Keratinocyte (primary cell): ENCODE data around the gene RGS18. TPM values are rescaled to one million over a fixed set of nuclear protein-coding genes. Genes with fewer than 3 reads are reported as not detected.

Experiments used
- DNase-seq: peaks from one replicate; pipeline ENCODE4 v3.0.0-alpha.2; 2011; ENCODE audit warnings: low read depth, missing footprints, low spot score
- FAIRE-seq: peaks from 2 replicates; lab custom pipeline; 2011; peaks lifted over from hg19 to GRCh38; lab: Jason Lieb, UNC
- H2AFZ ChIP-seq: 2 replicates; pipeline ENCODE4 v1.6.0; 2012; ENCODE audit warnings: low read length, control low read depth, inconsistent platforms; ENCODE audit not compliant: control insufficient read depth
- H3K27ac ChIP-seq: 2 replicates; pipeline ENCODE4 v1.5.1; 2011; ENCODE audit warnings: low read length; ENCODE audit not compliant: control insufficient read depth, insufficient read depth
- H3K27me3 ChIP-seq: 3 replicates; pipeline ENCODE4 v1.6.0; 2011; ENCODE audit warnings: low read length; ENCODE audit not compliant: control insufficient read depth, insufficient read depth; ENCODE audit errors: extremely low read depth
- H3K36me3 ChIP-seq, 2 experiments: 2 replicates in 1 of 2; 3 replicates in 1 of 2; pipeline ENCODE4 v1.5.1; 2011; ENCODE audit warnings: low read length in 2 of 2, mild to moderate bottlenecking in 1 of 2; ENCODE audit not compliant: control insufficient read depth in 2 of 2, insufficient read depth in 2 of 2; ENCODE audit errors: extremely low read depth in 1 of 2
- H3K4me1 ChIP-seq: 3 replicates; pipeline ENCODE4 v1.5.1; 2011; ENCODE audit warnings: low read length; ENCODE audit not compliant: control insufficient read depth, insufficient read depth; ENCODE audit errors: extremely low read depth
- H3K4me2 ChIP-seq: 3 replicates; pipeline ENCODE4 v1.6.0; 2011; ENCODE audit warnings: low read depth, low read length; ENCODE audit not compliant: control insufficient read depth, insufficient read depth; ENCODE audit errors: extremely low read depth
- H3K4me3 ChIP-seq, 3 experiments: fragments of 200-600 bp in 1 of 3; sonication (generic) in 1 of 3; 2 replicates in 2 of 3; 3 replicates in 1 of 3; pipeline ENCODE4 v1.5.1; 2011 to 2016; ENCODE audit warnings: low read length in 3 of 3, mild to moderate bottlenecking in 3 of 3, control low read depth in 2 of 3, inconsistent platforms in 1 of 3, low read depth in 1 of 3, mixed read lengths in 1 of 3, mixed run types in 1 of 3, moderate library complexity in 1 of 3; ENCODE audit not compliant: control insufficient read depth in 2 of 3, insufficient read depth in 2 of 3; ENCODE audit errors: extremely low read depth in 1 of 3
- H3K79me2 ChIP-seq: 2 replicates; pipeline ENCODE4 v1.6.0; 2012; ENCODE audit warnings: low read length; ENCODE audit not compliant: control insufficient read depth, insufficient read depth
- H3K9ac ChIP-seq: 3 replicates; pipeline ENCODE4 v1.6.0; 2011; ENCODE audit warnings: low read length; ENCODE audit not compliant: control insufficient read depth, insufficient read depth; ENCODE audit errors: extremely low read depth
- H3K9me1 ChIP-seq: 3 replicates; pipeline ENCODE4 v1.6.0; 2011; ENCODE audit warnings: low read length; ENCODE audit not compliant: control insufficient read depth, insufficient read depth; ENCODE audit errors: extremely low read depth
- H3K9me3 ChIP-seq: 2 replicates; pipeline ENCODE4 v1.5.1; 2012; ENCODE audit warnings: low read depth, low read length; ENCODE audit not compliant: control insufficient read depth
- H4K20me1 ChIP-seq: 3 replicates; pipeline ENCODE4 v1.6.0; 2011; ENCODE audit warnings: low read length; ENCODE audit not compliant: control insufficient read depth, insufficient read depth; ENCODE audit errors: extremely low read depth
- EZH2 ChIP-seq: IDR thresholded peaks from one replicate; pipeline ENCODE4 v1.6.1; 2012; ENCODE audit warnings: inconsistent platforms, mild to moderate bottlenecking, low read length, moderate library complexity
- dilution Hi-C: fragments of 300-500 bp; cut with MboI; formaldehyde crosslinking; loops from one replicate; pipeline ENCODE4 v1.7.0; 2020; ENCODE audit warnings: low sequenced_read_pairs; ENCODE audit not compliant: extremely low pct_ligation_motif_present
- polyA plus RNA-seq, 5 experiments: library from polyadenylated mRNA; depleted of rRNA in 3 of 5; stranded (reverse) in 3 of 5; stranded (forward) in 1 of 5; unstranded in 1 of 5; fragments of >200 nt; gene quantifications; 1 replicate in 1 of 5; 2 replicates in 3 of 5; 3 replicates in 1 of 5; pipeline versions ENCODE4 v1.2.1 to v1.2.3, GENCODE V29; 2011 to 2012; ENCODE audit warnings: missing spikeins in 2 of 5, low read depth in 1 of 5, low replicate concordance in 1 of 5
- TF ChIP-seq, protein P1 (sequence below), 3 experiments: IDR thresholded peaks in 1 of 3; conservative IDR thresholded peaks in 1 of 3; optimal IDR thresholded peaks in 1 of 3; 2 replicates in 2 of 3; 3 replicates in 1 of 3; pipeline versions ENCODE3 to v1.5.1; 2011; ENCODE audit warnings: low read length in 3 of 3, mild to moderate bottlenecking in 3 of 3, moderate library complexity in 2 of 3, control low read depth in 1 of 3, inconsistent platforms in 1 of 3; ENCODE audit not compliant: insufficient read depth in 2 of 3; ENCODE audit errors: extremely low read depth in 1 of 3

Gene RGS18
- polyA plus RNA-seq, 1 donor (not counting 4 experiments of a cell fraction or from before 2014, with no cell fraction given): 1.6 TPM

DNA sequence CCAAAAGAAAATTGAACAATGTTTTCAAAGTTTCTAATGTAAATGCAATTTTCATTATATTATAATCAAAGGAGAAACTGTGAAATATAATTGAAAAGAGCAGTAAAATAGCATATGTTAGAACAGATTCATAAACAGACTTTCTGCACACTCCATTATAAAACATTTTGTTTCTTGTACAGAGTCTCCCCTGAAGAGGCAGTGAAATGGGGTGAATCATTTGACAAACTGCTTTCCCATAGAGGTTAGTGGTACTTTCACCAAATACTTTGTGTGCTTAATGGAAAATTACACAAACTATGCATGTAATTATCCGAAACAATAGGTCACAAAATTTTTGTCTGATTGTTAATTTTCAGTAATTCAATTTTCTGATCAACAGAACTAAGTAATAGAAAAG, 1.9 kb downstream of the RGS18 start:
- no peaks in the 10 kb centered on the region for H3K79me2 ChIP-seq
- no peaks in the 10 kb centered on the region for H4K20me1 ChIP-seq
- H3K4me3 ChIP-seq: no peak overlapping the region
- H3K9ac ChIP-seq: no peak overlapping the region
- no peaks in the 10 kb centered on the region for H3K9me3 ChIP-seq
- no peak for DNase-seq
- H3K9me1 ChIP-seq: no peaks in the 10 kb centered on the region
- no peaks in the 10 kb centered on the region for H3K27me3 ChIP-seq
- no peak overlapping the region for H3K27ac ChIP-seq
- no peak overlapping the region for H2AFZ ChIP-seq
- TF ChIP-seq EZH2: no peak
- TF ChIP-seq, protein P1, sequence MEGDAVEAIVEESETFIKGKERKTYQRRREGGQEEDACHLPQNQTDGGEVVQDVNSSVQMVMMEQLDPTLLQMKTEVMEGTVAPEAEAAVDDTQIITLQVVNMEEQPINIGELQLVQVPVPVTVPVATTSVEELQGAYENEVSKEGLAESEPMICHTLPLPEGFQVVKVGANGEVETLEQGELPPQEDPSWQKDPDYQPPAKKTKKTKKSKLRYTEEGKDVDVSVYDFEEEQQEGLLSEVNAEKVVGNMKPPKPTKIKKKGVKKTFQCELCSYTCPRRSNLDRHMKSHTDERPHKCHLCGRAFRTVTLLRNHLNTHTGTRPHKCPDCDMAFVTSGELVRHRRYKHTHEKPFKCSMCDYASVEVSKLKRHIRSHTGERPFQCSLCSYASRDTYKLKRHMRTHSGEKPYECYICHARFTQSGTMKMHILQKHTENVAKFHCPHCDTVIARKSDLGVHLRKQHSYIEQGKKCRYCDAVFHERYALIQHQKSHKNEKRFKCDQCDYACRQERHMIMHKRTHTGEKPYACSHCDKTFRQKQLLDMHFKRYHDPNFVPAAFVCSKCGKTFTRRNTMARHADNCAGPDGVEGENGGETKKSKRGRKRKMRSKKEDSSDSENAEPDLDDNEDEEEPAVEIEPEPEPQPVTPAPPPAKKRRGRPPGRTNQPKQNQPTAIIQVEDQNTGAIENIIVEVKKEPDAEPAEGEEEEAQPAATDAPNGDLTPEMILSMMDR (optimal IDR thresholded peaks at IDR 0.05 in 1 of 3, IDR thresholded peaks at IDR 0.05 in 1 of 3, conservative IDR thresholded peaks at IDR 0.05 in 1 of 3; ENCODE audit: extremely low read depth in 1 of 3, insufficient read depth in 2 of 3, low read length in 3 of 3): no peak
- FAIRE-seq: no peak
- no peaks in the 10 kb centered on the region for H3K36me3 ChIP-seq
- dilution Hi-C loops: no loop called here
- H3K4me1 ChIP-seq: no peaks in the 10 kb centered on the region
- no peak overlapping the region for H3K4me2 ChIP-seq

- DNase-seq: no peak
- H4K20me1 ChIP-seq: no peaks in the 10 kb centered on the region
- no peaks in the 10 kb centered on the region for H3K36me3 ChIP-seq
- dilution Hi-C loops: no loop called here
- H3K27ac ChIP-seq: no peak overlapping the region
- FAIRE-seq: no peak
- H3K4me2 ChIP-seq: no peak overlapping the region
- no peaks in the 10 kb centered on the region for H3K79me2 ChIP-seq
- no peak overlapping the region for H2AFZ ChIP-seq
- TF ChIP-seq, protein P1 (optimal IDR thresholded peaks at IDR 0.05 in 1 of 3, IDR thresholded peaks at IDR 0.05 in 1 of 3, conservative IDR thresholded peaks at IDR 0.05 in 1 of 3; ENCODE audit: extremely low read depth in 1 of 3, insufficient read depth in 2 of 3, low read length in 3 of 3): no peak
- no peak for TF ChIP-seq EZH2
- no peaks in the 10 kb centered on the region for H3K27me3 ChIP-seq
- H3K9me1 ChIP-seq: no peaks in the 10 kb centered on the region
- H3K9ac ChIP-seq: no peak overlapping the region
- no peaks in the 10 kb centered on the region for H3K9me3 ChIP-seq
- no peak overlapping the region for H3K4me3 ChIP-seq
- H3K4me1 ChIP-seq: no peaks in the 10 kb centered on the region
Measured at GRCh38 chr1:192161976-192162375, 3.7 kb downstream of the RGS18 start.
